Measurements from ENCODE around the gene ARID1B.

The ARID1B gene

DNA sequence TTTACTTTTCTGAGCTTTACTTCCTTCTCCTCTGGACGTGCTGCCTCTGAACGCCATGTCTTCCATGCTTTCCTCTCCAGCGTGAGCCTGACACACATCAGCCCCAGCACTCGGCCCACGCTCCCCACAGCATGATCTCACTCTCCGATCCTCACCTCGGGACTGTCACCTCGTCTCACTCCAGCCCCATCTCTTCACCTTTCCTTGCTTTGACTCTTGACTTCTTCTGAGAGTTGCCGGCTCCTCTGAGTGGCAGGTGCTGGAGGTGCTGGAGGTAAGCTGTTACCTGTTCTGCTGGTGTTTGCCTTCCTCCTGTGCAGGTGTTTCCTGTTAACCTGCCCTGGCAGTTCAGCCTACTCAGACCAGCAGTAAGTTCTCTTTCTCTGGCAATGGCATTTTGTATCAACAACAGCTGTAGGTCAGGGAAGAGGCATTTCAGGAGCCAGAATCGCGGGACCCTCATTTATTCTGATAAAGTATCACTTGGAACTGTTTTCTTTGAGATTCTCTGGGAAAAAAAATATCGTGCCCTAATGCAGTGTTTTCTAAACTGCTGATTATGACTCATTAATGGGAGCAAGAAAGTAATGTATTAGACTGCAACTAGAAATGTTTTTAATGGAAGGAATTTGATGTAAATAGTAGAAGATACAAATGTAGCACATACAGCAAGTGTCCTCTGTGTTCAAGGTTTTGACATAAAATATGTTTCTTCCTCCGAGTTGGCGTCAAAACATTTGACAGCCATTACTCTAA, 106.5 kb downstream of the ARID1B start:
- DNase-seq: no peak

DNA sequence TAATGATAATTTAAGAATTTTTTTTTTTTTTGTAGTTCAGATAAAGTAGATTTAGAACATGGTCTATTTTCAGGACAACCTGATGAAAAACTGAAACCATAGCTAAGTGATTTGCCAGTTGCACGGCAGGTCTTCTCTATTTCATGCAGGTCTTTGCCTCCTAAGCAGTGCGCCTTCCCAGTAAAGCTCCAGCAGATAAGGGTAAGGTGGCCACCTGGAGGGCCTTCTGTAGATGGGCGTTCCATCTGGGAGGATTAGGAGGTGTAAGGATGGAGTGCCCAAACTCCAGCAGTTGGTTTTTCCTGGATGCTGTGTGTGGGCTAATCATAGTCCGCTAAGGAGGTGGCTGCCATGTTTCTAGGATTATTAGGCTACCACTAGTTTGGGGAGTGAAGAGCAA, 107.1 kb downstream of the ARID1B start:
- DNase-seq: no peak

DNA sequence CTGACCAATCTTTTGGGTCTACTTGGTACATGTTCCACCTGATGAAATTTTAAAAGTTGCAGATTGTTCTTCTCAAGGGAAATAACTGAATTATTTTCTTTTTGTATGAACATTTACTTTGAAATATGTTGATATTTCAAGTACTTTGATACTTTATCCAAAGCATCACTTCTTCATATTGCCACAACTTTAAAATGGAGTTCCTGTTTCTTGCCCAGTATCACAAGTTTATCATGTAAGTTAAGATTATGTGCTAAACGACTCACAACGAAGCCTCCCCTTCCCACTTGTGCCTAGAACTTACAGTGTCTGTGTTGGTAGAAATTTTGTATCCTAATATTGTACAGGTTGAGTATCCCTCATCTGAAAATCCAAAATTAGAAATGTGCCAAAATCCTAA, 108.4 kb downstream of the ARID1B start:
- DNase-seq: no peak

DNA sequence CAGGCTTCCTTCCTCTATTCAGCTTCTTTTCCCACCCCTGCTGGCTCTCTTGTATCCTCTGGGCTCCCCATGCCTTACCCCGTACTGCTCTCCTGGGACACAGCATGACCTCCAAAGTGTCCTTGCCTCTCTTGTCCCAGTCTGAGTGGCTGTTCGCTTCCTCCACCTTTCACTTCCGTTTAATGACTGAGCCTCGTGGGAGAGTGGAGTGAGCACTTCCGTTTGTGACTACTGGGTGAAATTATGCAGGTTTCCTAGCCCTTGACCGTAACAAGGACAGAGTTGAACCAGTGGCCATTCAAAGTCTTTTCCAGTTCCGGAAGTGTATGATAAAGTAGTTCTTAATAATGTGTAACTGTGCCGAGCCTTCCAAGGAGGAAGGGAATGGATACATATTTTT, 109.2 kb downstream of the ARID1B start:
- no peak for DNase-seq

DNA sequence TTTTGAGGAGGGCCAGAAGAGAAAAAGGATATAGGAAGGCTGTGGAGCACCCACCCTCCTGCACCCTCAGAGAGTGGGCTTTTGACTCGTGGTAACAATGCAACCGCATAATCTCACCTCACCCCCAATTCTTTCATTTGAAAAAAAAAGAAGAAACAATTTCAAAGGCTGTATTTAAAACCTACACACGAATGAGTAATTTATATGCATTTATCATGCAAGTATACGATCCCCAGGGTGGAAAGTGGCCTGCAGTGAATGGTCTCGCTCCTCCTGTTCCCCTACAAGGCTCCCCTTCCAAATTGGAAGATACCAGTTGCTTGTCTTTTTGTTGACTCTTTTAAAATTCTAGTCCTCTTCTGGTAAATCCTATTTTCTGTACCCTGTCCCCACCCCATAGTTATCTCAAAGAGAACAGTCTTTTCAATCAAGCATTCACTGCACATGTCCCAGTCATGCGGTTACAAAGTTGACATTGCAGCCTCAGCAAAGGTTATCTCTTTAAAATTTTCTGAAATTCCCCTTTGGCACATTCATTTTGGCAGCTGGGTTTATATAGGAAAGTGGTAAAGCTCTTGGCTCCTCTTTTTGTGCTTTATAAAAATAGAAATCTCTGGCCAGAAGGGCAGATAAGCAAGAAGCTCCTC, 110.6 kb downstream of the ARID1B start:
- no peak for DNase-seq

DNA sequence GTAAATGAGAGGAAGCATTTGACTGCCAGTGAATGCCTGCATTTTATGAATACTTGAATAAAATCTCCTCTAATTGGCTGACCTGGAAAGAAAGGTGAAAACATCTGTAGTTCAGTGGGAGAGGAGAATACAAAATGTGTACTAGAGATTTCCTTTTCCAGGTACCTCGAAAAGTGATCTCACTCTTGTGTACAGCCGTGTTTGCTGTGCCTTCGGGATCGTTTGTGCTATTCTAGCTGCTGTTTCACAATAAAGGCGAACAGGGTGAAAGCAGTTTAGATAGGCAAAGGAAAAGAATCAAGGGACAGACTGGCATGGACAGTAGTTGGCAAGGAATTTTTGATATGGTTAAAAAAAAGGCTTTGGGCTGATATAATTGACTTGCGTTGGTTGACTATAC, 112.3 kb downstream of the ARID1B start:
- DNase-seq: no peak

DNA sequence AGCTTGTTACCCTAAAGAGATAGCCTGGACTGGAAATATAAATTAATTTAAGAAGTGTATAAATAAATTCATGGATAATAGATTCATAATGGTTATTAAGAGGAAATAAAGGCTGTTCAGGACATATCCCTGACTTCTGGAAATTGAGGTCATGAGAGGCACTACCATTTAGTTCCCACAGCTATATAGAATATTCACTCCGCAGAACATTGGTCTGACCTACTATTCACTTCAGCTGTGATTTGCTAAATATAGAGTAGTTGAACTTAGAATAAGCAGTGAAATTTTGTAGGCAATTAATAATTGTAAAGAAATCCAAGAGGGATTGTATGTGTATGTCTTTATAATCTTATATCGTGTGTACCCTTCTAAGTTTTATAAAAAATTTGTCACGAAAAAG, 112.8 kb downstream of the ARID1B start:
- DNase-seq: no peak

DNA sequence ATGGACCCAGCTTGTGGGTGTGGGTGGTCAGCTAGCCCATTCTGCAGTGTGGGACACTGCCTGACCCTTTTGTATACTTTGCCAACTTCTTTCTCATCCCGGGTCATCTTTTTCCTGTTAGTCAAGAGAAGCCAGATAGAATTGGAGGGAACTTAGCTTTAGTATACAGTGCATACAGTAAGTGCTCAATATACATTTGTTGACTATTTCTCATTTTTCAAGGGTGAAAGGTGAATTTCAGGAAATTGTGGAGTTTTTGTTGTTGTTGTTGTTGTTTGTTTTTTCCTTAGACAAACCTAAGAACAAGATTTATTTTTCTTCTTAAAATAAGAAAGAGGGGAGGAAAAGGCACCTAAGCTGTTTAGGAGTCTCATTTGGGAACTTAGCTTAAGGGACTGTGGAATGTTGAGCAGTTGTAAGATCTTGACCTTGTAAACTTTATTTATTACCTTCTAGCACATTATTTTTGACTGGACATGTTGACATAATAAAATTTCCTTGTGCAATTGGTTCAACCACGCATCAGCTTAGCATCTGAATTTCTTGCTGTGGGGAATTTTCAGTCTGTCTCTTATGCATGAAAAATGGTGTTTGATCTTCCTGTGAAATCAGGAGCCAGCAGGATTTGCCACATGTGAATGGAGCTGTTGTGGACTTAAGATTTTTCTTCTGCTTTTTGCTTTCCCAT, 113.6 kb downstream of the ARID1B start:
- DNase-seq: no peak

DNA sequence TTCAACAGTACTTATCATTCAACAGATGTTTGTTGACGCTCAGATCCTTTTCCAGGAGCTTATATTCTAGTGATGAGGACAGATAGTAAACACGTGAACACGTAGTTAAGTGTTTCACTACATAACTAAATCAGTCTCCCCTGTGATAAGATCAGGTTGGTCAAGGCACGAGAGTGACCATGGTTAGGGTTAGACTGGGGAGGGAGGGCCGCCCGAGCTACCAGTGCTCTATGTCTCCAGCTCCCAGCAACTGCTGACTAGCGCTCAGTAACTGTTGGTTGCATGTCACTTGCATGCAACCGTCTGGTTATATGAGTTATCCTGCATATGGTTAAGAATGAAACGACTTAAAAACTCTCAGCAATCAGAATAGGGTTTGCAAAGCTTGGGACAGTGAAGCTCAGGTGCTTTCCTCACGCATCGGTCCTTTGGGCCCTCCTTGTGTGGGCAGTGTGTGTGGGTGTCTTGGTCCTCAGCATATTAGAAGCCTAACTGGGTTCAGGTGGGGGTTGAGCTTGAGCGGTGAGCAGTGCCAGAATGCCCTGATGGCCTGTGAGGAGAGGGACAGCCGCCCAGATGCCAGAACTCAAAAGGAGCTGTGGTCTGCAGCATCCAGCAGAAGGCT, 120.8 kb downstream of the ARID1B start:
- DNase-seq: no peak

DNA sequence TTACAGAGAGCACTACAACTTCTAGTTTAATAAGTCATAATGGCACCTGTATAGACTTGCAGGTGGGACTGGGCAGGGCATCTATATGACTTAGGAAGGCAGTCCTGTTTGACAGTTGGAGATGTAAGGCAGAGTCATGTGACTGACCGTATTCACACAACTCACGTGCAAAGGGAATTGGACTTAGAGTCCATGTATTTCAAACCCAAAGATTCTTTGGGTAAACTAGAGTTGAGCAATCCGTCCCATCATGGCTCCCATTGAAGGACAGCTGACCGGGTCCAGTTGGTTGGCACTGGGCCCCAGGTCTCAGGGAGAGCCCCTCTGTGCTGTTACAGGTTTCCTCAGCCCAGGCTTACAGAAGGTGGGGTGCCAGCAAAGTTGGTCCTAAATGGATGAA, 121.9 kb downstream of the ARID1B start:
- no peak for DNase-seq

DNA sequence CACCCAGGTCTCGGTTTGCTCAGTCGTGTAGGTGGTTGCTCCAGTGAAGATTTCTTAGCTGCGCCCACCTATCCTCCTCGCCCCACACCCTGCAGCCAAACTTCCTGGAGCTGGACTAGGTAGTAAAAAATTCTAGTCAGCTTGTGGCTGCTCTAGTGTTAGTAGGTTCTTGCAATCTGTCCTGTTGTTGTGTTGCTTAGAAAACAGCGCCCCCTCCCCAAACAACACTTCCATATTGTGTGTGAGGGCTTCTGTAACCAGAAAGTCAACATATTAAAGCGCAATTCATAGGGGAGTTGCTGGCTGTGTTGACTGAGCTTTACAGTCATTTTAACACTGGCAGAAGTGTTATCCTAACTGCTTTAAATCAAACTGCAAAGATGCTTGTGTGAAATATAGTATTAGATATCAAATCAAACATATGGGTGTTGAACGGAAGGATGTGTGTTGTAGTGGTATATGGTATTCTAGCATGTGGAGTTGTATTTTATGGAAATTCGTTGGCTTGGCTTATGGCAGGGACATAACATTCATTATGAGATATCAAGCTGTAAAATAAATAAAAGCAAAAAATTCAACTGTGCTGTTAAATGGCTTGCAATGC, 122.5 kb downstream of the ARID1B start:
- no peak for DNase-seq

DNA sequence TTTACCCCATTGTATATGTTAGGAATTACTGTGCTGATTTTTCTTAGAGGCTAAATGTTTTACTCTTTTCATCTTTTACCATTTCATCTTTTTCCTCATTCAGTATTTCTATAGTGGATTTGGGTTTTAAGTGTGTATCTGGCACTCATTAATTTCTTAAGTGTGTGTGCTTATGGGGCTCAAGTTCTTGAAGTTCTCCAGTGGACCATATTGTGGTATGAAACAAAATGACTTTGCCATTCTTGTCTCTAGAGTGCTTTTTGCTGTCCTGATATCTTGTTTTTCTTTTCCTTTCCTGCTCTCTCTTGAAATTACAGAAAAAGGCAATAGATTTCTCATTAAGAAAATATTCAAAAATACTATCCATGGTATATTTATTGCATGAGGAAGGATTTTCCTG, 123.1 kb downstream of the ARID1B start:
- no peak for DNase-seq

DNA sequence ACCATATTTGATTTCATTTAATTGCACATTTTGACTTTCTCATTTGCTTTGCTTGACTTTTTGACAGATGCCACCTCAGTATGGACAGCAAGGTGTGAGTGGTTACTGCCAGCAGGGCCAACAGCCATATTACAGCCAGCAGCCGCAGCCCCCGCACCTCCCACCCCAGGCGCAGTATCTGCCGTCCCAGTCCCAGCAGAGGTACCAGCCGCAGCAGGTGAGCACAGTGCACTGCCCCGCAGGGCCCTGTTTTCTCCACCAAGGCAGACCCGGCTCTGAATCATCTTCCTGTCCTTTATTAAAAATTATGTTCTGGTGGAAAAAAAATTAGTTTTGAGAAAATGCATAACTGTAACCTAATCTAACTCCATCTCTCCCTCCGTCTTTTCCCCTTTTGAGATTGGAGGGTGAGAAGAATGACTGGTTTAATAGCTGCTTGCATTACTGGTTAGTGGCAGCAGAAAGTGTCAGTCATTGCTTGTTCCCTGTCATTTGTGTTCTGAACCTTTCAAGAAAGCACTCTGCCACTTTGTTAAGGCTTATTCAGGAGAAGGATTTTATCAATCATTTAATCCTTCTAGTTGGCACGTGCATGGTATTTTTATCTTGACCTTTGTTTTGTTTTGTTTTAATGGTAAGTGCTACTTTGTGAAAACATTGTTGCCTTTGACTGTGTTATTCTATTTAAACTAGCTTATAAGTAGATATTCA, 124.3 kb downstream of the ARID1B start:
- no peak for DNase-seq

DNA sequence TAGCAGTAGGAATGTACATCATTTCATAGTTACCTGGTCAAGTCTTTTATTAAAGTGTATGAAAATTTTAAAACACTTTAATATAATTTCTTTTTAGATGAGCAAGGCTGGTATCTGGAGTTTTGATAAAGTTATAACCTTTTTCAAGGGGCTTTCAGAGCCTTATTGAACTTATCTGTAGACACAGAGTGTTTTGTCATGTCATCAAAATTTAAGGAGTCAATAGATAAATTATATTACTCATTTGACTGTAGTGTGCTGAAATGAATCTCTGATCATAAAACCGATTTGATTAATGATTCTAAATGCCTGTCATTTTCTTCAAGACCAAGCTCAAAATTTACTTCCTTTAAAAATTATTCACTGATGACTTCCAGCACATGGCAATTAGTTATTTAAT, 125.6 kb downstream of the ARID1B start:
- DNase-seq: no peak

DNA sequence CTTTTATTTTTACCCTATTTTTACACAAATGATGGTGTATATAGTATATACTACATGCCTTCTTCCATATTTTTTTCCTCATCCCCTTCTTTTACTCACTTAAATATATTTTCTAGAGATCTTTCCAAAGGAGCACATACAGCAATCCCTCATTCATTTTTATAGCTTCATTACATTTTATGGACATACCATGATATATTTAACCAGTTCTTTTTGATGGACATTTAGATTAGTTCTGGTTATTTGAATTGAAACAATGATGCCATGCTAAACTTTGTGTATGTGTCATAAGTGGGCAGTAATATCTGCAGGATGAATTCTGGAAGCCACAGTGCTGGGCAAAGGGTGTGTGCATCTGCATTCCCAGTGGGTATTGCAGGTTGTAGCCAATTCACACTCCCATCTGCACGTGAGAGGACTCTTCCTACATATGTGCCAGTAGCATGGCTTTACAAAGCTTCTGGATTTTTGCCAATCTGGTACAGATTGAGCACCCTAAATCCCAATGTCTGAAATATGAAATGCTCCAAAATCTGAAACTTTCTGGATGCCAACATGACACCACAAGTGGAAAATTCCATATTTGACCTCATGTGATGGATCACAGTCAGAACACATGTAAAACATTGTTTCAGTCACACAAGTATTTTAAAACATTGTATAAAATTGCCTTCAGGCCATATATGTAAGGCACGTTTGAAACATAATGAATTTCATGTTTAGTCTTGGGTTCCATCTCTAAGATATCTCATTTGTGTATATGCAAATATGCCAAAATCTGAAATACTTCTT, 127.2 kb downstream of the ARID1B start:
- DNase-seq: no peak

DNA sequence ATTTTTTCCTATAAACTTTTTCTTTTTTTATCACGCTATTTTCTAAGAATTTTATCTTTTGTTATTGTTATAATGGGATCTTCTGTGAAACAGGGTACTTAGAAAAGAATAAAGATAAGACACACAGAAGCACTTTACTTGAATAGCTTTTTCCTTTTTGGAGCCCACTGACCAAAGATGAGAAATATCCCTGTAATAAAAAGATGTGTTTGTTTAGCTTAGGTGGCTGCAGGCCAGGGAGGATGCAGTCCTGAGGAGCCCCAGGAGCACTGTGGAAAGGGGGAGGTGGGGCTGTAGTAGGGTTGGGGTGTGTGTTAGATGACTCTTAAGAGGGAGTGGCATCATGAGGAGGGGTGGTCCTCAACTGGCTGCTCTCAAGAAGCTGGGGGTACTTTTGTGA, 128.6 kb downstream of the ARID1B start:
- DNase-seq: no peak

DNA sequence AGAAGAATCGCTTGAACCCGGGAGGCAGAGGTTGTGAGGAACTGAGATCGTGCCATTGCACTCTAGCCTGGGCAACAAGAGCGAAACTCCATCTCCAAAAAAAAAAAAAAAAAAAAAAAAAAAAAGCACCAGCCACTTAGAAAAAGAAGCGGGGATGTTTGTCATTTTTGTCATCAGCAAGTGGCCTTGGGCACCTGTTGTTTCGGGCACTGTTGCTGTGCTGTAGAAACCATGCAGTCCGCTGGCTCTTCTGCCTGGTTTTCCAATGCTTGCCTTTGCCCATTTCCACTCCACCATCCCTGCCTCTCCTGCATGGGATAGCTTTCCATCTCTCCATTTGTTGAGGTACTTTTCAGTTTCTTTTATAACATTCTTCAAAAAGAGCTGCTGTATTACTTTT, 129.3 kb downstream of the ARID1B start:
- DNase-seq: no peak

DNA sequence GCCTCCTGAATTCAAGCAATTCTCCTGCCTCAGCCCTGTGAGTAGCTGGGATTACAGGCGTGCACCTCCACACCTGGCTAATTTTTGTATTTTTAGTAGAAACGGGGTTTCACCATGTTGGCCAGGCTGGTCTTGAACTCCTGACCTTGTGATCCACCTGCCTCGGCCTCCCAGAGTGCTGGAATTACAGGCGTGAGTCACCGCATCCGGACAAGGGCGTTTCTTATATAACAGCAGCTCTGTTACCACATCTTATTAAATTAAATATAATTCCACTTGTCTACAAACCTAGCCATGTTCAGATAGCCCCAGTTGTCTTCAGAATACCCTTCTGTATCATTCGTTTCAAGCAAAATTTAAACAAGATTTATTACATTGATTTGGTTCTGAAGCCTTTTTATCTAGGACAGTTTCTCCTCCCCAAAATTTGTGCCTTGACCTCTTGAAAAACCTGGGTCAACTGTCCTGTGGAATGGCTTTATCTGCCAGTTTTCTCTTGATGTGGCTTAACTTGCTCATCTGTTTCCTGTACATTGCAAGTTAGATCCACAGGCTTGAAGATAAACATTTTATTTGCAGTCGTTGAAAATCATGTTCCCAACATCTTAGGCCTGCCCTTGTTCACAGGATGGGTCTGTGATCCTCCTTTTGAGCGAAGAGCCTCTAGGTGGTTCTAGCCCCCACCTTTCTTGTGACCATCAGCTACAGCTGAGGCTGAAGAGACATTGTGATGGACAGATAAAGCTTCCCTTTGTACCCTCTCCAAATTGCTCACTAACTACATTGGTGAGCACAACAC, 132.2 kb downstream of the ARID1B start:
- DNase-seq: no peak

DNA sequence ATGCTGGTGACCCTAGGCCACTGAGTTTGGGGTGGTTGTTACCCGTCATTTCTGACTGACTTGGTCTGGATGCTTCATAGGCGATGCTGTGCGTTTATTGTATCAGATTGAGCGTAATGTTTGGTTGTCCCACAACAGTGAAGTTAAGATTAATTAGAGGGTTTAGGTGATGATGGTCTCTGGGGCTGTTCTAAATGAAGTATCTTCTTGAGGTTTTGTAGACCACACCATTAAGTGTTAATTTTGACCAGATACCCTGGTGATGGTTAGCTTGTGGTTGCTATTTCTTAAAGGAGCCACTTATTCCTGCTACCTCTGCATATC, 132.8 kb downstream of the ARID1B start:
- DNase-seq: no peak

DNA sequence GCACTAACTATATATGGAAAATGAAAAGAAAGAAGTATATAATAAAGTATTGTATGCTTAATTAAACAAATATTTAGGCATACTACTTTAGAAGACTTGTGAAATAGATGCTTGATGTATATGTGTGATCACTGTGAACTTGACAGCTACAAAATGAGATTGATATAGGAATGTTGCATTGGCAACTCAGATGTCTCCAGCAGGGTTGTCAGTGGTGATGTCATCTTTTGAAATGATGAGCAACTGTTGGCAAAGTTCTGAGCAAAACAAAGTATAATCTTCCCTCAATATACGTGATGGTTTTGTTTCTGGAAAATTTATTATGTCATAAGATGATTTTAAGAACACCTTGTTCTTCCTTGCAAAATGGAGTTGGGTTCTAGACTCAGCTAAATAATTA, 133.8 kb downstream of the ARID1B start:
- no peak for DNase-seq

DNA sequence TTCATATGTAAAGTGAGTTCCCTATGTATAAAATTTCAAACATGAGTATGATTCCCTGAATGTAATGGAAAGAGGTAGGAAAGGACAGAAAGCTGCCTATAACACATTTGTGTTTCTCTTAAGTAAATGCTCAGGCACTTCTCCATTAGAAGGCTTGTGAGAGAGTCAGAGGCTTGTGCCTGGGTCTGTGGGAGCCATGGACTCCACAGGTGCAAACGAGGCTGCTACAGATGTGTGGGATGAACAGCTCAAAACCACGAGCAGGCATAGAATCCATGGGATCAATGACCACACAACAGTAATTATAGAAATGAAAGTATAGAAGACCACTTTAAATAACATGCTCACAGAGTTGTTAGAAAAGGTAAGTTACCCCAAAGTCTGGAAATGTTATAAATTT, 134.4 kb downstream of the ARID1B start:
- no peak for DNase-seq
